Limb (tissue), 2 donors: ENCODE measurements around the gene NFRKB.
A peak's percentile ranks its signal among the peaks of the same experiment; 100 is the strongest.
"Not testable (repeated sequence)": the region's sequence is repeated elsewhere in the genome, so short reads cannot be mapped to it uniquely, and the experiment has no call there.

ENCODE experiments used
- DNase-seq, 2 donors: peaks; one replicate each; pipeline ENCODE4 v3.0.0-alpha.2; 2016; ENCODE audit errors: extremely low spot score in 2 of 2

The NFRKB gene

DNA sequence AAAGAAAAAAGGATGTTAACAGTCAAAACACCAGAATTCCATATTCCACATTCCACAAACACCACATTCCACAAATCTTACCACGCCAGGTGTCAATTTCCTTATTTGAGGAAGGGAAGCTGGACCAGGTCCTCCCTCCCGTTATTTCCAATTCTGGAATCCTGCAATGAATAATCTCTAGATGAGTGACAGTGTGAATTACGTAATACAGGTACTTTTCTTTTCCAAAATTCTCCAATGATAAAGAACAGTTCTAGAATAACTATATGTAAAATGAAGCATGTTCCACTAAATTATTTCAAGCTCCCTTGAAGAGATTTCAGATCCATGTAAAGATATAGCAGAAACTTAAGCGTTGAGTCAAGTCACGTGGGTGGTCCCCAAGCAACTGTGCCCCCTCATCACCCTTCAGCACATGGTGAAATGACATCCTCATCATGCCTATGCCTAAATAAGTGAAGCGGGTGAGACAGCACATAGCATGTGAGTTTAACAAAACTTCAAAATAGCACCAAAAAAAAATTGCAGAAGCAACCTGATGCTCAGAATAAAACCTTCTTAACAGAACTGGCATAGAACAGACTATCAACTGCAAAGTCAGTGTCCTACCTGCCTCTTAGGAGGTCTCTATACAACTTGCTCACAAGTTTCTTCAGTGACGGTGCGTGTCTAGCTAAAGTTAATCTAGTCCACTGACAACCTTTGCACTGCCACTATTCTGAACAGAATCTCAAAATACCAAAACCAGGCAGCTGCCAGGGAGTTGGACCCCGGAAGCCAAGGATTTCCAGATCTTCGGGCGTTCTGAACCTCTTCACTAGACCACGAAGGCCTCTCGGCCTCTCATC lies 876 bp downstream of the NFRKB start:
- no peak for DNase-seq

DNA sequence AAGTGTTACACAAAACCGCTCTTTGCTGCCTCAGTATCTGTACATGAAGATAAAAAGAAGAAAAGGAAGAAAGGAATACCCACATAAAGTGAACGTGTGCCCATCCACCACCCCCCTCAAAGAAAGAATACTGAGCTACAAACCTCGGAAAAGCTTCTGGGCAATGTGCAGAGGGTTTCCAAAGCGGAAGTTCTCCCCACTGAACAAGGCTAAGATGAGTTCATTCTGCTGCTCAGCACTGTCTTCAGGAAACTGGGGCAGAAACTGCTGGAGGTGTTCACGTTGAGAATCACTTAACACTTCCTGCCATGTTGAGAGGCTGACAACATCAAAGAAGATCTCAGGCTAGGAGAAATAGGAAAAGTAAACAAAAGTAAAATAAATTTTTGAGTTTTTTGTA lies 6.9 kb downstream of the NFRKB start:
- DNase-seq = no peak

DNA sequence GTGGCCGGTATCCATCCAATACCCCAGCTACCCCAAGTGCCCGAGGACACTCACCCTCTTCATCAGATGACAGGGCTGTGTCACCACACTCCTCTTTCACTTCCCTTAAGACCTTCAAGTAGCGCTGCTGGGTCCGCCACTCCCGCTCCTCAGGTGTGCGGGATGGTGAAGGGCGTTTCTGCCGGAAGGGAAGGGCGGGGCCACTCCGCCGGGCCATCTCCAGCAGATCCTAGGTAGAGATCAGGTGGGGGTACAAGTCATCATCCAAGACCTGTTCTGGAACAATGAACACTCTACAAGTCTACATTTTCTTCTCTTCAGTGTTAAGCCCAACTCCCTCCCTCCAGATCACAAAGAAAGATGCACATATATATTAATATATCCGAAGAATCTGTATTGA lies 10.0 kb downstream of the NFRKB start:
- DNase-seq = no peak

DNA sequence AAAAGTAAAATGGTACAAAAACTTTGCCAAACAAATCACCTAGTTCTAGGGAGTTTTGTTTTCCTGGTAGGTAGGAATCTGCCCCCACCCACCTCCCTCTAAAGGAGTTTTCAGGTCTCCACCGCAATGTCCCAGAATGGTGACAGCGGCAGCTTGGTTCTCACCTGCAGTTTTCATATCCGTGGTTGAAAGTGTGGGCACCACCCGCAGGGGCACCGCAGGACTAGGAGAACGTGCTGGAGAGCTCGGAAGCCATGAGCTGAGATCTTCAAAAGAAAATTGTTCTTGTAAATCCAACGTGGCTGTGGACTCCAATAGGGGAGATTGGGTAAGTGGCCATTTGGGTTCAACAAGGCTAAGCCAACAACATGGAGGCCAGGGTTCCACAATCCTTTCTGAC lies 10.8 kb downstream of the NFRKB start:
- no peak for DNase-seq

DNA sequence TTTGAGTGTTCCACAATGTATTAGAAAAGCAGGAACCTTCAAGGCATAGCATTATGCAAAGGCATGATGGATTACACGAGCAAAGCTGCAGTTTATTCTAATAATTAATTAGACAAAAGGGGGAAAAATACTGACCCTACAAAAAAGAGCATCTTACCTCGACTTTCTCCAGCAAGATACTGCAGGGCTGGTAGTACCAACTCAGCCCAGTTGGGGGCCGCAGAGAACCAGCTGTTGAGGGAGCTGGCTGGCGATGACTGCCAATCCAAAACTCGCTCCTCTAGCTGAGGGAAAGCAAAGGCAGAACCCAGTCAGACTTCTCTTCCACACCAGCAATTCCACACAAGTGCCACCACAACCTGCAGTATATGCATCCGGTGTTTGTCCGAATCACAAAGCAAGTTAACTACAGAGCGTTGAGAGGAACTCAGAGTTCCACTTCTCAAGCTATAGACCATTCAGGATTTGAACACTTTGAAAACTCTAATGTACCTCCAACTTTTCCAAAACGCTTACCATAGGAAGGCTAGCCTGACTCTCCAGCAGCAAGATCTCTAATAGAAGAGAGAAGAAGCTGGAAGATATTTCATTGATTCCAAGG lies 13.7 kb downstream of the NFRKB start:
- DNase-seq = peak; percentile 6 to 52

DNA sequence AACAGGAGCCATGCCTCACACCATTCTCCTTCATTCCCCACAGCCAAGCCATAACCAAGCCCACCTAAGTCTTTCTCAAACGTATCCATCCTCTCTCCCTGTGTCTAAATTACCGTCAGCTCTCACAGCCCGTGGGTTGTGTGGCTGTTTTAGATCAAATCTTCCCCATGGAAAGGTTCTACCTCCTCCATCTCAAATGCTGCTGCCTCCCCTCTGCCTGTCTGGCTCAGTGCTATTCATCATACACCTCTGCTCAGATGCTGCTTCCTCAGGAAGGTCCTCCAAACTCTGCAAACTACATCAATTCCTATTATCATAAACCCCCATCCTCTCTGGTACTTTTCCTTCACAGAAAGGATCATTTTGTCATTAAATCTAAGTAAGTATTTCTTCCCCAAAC lies 15.1 kb downstream of the NFRKB start:
- DNase-seq = no peak

DNA sequence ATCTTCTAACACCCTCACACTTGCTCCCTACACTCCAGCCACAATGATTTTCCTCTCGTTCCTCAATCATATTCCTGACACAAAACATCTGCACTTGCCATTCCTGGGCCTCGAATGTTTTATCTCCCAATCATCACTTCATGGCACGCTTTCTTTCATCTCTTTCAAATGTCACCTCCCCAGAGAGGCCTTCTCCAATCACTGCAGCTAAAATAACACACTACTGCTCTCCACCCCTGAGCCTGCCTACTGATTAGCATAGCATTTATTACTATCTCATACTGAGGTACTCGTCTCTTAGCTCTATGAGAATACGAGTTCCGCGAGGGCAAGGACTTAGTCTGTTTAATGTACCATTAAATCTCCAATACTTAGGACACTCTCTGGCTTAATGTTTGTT lies 23.5 kb downstream of the NFRKB start:
- DNase-seq = no peak

DNA sequence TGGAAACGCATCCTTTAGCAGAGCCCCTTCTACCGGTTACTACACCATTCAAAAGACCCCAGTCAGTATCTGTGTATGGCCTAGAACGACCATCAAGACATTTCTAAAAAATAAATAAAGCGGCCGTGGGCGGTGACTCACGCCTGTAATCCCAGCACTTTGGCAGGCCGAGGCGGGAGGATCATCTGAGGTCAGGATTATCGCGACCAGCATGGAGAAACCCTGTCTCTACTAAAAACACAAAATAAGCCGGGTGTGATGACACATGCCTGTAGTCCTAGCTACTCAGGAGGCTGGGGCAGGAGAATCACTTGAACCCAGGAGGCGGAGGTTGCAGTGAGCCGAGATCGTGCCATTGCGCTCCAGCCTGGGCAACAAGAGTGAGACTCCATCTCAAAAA lies 26.8 kb downstream of the NFRKB start:
- DNase-seq = not testable (repeated sequence)

DNA sequence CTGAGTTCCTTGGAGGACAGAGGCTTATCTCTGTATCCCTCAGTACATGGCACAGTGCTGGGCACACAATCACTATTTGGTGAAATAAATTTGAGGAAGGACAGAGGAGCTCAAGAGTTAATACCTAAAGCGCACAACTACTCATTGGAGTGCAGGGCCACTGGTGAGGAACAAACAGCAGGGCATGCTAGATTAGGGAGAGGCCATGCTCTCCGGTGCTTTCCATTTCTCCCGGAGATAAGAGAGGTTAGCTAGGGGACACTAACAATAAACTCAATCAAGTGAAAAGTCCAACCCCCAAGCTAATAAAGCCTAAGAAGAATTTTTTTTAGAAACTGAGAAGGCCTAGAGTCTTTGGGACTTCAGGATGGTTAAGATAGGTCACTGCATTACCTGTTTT lies 29.1 kb downstream of the NFRKB start:
- DNase-seq = no peak

DNA sequence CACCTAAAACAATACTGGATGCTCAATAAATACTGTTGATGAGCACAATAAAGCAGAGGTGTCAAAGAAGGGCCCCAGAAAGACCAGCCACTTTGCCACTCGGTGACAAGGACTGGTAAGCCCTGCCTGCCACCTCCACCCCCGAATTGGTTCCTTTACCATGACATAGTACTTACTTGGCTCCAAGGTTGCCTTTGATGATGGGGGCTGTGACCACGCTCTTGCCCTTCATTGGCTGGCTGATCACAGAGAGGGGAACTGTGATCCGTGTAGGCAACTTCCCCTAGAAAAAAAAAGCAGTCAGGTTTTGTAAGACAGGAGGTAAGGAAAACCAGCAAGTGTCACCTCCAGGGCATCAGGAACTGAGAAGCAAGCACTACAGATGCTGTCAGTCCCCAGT lies 29.7 kb downstream of the NFRKB start:
- no peak for DNase-seq

DNA sequence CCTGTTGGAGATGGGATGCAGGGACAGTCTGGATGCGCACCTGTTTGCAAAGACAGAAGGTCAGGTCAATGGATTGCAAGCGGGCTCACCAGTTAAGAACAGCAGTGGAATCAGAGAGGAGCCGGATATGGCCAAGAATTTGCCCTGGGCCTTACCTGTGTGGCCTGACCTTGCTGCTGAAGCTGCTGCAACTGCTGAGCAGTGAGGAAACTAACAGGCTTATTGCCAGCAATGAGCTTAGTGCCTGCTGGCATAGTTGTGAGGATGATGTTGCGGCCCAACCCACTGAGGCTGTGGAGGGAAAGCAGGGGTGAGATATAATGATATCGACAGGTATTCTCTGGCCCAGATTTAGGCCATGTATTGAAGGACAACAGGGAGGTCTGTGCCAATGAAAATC lies 30.6 kb downstream of the NFRKB start:
- no peak for DNase-seq

DNA sequence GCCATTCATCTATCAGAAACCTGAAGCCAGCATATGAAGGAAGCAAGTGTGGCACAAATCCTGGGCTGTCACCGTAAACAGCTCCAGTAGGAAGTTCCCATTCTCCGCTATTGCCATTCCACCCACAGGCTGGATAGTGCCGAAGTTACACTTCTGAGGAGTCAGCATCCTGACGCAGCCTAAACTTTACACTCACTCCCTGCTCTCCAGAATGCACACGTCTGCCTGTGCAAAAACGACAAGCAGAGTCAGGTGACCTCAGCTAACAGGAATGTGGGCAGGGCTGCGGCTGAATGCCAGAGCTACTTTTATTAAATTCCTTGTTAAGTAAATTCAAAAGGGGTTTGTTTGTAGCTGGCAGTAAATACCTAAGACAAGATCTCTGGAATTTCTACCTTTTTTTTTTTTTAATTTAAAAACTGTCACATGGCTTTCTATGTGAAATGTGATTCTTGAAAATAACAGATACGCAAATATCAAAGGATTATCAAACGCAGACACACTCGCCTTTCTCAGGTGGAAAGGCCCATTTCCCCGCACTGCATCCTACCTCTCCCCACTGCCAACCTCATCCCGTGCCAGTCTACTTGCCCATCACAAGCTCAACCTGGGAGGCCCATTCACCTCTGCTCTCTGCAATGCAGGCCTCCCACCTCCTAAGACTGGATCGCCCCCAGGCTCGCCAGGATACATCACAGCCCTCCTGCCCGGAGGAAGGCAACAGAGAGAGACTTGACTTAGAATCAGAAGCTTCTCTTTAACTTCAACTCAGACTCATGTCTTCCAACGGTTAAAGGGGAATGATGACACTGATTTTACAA lies 33.5 kb downstream of the NFRKB start:
- peak; percentile 59 to 69 for DNase-seq

DNA sequence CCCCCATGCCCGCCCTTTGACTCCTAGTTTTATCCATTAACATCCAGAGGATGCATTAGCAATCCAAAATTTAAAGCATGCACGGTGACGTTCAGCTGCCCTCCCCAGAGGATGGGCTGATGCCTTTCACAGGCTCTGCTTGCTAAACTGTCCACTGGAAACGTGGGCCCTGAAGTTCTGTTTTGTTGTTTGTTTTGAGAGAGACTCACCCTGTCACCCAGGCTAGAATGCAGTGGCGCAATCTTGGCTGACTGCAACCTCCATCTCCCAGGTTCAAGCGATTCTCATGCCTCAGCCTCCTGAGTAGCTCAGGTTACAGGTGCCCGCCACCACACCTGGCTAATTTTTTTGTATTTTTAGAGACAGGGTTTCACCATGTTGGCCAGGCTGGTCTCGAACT lies 39.3 kb downstream of the NFRKB start:
- DNase-seq = no peak

DNA sequence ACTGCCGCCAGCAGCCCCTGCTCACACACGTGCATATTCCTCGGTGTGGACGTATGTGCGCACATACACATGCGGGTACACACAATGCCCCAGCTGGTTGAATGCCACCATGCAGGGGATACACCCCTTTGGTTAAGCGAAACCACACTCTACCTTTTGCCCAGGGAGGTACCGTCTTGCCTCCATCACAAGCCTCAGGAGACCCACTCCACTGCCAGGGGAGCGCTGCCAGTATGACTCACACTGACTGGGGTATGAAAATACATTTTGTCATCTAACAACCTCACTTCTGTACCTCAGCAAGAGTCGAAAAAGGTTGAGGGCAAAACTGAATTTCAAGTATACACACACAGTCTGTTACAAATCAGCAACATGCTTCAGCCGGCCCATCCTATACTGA lies 40.3 kb downstream of the NFRKB start:
- no peak for DNase-seq

DNA sequence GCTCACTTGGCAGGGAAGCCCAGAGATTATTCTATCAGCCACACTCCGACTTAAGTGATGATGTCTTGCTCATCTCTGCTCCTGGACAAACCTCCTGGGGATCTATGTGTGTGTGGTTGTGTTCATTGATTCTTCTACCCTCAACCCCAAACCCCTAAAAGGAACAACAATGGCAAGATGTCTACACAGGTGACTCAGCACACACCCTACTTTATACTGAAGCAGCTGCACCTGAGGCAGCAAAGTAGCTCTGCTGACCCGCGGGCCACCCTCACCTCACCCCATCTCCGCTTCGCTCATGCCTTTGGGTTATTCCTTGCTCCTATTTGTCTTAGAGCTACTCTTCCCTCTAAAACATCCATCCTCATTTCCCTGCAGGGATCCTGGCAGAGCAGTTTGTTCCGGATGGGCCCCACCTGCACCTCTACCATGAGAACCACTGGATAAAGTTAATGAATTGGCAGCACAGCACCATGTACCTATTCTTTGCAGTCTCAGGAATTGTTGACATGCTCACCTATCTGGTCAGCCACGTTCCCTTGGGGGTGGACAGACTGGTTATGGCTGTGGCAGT lies 41.1 kb downstream of the NFRKB start:
- DNase-seq = no peak

DNA sequence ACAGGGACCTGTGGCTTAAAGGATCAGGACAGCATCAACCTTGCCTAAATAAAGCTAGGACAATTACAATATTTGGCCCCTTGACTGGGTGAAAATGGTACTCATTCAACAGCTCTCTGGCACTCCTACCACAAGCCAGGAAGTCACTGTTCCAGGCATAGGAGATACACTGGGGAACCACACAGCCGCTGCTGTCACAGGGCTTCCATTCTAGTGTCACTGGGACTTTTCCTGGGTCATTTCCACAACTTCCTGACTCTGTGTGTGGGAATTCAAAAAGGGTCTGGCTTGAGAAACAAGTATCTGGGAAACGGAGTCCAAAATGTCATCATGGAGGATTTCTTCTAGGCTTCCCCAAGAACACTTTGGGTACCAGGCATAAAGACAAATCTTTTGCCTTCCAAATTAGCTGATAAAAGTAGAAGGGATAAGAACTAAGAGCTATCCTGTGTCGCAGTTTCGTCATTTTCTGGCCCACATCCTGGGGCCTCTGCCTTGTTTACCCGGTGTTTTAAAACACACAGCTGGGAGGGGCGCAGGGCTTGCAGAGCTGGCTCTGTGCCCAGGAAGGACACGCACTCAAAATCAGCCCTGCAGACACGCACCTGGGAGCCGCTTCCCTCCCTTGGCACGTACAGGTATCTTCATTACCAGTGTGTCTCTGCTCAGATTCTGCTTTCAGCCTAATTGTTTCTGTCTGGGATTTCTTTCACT lies 41.7 kb downstream of the NFRKB start:
- DNase-seq = peak; percentile 10 to 47

DNA sequence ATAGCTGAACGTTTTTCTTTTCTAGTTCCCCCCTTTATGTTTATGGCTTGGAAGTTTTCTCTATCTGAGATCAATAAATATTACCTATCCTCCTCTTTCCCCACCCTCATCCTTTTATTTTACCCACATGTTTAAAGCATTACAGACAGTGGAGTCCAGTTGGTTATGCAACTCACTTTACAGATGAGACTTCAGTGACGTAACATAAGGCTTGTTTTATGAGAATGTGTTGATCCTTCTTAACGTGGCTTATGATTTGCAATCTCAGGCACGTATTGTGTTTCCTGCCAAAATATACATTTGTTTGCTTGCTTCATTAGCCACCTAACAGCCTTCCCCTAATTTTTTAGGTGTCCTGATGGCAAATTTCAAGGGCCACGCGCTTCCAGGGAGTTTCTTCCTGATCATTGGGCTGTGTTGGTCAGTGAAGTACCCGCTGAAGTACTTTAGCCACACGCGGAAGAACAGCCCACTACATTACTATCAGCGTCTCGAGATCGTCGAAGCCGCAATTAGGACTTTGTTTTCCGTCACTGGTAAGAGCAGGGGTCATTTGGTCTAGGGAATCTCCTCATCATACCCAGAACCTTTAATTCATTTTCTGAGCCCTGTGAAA lies 43.1 kb downstream of the NFRKB start:
- no peak for DNase-seq

DNA sequence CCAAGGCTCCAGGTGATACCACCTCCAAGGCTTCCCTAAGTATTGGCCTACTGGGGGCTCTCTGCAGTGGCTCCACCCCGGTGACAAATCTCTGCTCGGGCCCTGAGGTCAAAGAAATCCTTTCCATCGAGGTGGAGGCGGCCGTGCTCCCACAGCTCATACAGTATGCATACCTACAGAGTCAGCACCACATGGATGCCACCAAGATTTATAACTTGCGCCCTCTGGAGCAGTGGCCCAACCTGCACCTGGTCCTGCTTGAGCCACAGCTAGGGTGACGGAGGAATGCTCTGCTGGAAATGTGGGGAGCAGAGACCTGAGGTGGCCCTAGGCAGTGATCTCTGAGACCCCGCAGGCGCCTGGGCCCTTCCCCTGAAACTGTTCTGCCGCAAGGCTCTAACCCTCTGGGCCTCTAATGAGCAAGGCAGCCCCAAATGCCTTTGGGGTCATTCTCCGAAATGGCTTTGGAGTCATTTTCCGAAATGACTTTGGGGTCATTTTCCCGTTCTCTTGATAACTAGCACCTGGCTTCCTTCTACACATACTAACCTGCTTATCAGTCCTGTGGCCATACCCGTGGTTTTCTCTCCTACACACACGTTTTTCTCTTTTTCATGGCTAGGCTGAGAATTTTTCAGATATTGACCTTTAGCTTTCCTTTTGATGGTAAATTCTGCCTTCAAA lies 45.8 kb downstream of the NFRKB start:
- DNase-seq = no peak

DNA sequence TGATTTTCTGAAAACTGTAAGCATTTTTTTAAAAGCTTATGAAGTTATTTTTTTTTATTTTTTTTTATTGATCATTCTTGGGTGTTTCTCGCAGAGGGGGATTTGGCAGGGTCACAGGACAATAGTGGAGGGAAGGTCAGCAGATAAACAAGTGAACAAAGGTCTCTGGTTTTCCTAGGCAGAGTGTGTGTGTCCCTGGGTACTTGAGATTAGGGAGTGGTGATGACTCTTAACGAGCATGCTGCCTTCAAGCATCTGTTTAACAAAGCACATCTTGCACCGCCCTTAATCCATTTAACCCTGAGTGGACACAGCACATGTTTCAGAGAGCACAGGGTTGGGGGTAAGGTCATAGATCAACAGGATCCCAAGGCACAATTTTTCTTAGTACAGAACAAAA lies 48.0 kb downstream of the NFRKB start:
- not testable (repeated sequence) for DNase-seq
